Measurements from ENCODE around the gene NHEJ1. TPM values are rescaled to one million over a fixed set of nuclear protein-coding genes. Genes with fewer than 3 reads are reported as not detected.

NHEJ1 gene
- total and polyA plus RNA-seq, 2 of the 13 experiments (the other 11 are each of a cell fraction or from before 2014, with no cell fraction given): 30.0 to 30.7 TPM

DNA sequence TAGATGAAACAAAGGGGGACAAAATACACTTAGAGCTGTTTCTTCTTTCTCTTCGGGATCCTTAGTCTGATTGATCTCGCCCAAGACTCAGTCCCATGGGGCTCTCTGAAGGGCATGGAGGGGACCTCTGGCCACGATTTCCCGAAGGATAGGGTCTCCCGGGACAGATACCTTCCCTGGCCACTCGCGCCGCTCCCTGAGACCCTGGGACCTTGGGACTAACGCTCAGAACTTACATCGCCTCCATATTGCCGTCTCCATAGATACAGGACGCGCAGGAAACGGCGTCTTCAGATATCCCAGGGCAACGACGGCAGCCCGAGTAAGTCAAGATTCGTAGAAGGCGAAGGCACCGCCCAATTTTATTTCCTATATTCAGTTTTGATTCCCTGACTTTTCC lies 119.4 kb downstream of the NHEJ1 start, which contains the start of gene CFAP65 (continued):
- TF ChIP-seq, protein P1, sequence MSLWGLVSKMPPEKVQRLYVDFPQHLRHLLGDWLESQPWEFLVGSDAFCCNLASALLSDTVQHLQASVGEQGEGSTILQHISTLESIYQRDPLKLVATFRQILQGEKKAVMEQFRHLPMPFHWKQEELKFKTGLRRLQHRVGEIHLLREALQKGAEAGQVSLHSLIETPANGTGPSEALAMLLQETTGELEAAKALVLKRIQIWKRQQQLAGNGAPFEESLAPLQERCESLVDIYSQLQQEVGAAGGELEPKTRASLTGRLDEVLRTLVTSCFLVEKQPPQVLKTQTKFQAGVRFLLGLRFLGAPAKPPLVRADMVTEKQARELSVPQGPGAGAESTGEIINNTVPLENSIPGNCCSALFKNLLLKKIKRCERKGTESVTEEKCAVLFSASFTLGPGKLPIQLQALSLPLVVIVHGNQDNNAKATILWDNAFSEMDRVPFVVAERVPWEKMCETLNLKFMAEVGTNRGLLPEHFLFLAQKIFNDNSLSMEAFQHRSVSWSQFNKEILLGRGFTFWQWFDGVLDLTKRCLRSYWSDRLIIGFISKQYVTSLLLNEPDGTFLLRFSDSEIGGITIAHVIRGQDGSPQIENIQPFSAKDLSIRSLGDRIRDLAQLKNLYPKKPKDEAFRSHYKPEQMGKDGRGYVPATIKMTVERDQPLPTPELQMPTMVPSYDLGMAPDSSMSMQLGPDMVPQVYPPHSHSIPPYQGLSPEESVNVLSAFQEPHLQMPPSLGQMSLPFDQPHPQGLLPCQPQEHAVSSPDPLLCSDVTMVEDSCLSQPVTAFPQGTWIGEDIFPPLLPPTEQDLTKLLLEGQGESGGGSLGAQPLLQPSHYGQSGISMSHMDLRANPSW (CRISPR knock-in tag; IDR thresholded peaks at IDR 0.05; ENCODE audit: borderline replicate concordance): no peak
- TF ChIP-seq SOX5 (CRISPR knock-in tag; IDR thresholded peaks at IDR 0.05; ENCODE audit: borderline replicate concordance): no peak

DNA sequence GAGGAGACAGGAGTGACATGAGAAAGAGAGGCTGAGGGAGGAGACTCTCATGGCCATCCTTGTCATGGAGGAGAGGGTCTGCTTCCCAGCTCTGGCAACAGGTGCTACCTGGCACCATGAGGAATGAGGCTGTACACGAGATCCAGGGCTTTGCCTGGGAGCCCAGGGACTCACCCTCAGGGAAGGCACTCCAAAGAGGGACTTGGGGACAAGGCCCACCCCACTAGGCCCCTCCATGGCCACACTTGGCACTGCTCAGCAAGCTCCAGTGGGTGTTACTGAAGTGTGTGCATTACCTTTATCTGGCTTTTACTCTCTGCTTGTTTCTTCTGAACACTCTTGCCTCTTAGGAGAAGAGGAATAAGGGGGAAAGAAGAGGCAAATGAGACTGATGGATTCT lies 122.0 kb downstream of the NHEJ1 start:
- Histone ChIP-seq H3K4me3 (replicated peaks in 1 of 3; ENCODE audit: insufficient read depth in 1 of 3, low read depth in 2 of 3, low read length in 3 of 3) (no peak overlapping the region), H3K36me3 (replicated peaks in 1 of 2; ENCODE audit: control insufficient read depth in 1 of 2, insufficient read depth in 2 of 2, low read length in 2 of 2) (no peaks in the 10 kb centered on the region), H4K20me1 (ENCODE audit: insufficient read depth, low read length) (peaks cover 9% of the 10 kb centered on the region; the same call in 1 of the 2 replicates), H2AFZ (ENCODE audit: low read length) (no peak overlapping the region), H3K79me2 (ENCODE audit: insufficient read depth, low read length) (no peaks in the 10 kb centered on the region), H3K4me2 (ENCODE audit: low read depth, low read length) (no peak overlapping the region), H3K27ac (ENCODE audit: extremely low read length, insufficient read depth, low read length) (no peak overlapping the region), H3K9ac (ENCODE audit: insufficient read depth, low read depth, low read length) (no peak overlapping the region), H3K4me1 (ENCODE audit: insufficient read depth, low read length) (peaks cover 25% of the 10 kb centered on the region), H3K27me3 (ENCODE audit: control insufficient read depth in 1 of 2, insufficient read depth in 2 of 2, low read length in 2 of 2) (peaks cover 5 to 46% of the 10 kb centered on the region in 2 experiments; a peak in 4 of 5 replicates), H3K9me3 (ENCODE audit: low read length) (no peaks in the 10 kb centered on the region)
- in situ Hi-C loops (cut with HindIII; ENCODE audit: extremely low pct_ligation_motif_present, low pct_unique_long_range_greater_than_20kb): no loop called here
- ChIA-PET POLR2A (no interaction called here), CTCF (ENCODE audit: low intra/inter-chr PET ratio, low total read pairs) (no interaction called here)
- ATAC-seq: no peak; the same call in 2 of the 3 replicates
- intact Hi-C loops (cut with micrococcal nuclease; ENCODE audit: unreplicated experiment): no loop called here
- no CpG with 5 or more reads among the region's 1 CpG for WGBS (ENCODE audit: low lambda C conversion rate)
- no peak for FAIRE-seq
- BruUV-seq (replicated peaks): no TSS peak
- no peak for DNase-seq (ENCODE audit: low spot score)
- TF ChIP-seq SNAPC5 (CRISPR knock-in tag; IDR thresholded peaks at IDR 0.05; ENCODE audit: borderline replicate concordance): no peak
- TF ChIP-seq REST (IDR thresholded peaks at IDR 0.05; ENCODE audit: borderline replicate concordance in 1 of 2, low read depth in 1 of 2, low read length in 2 of 2): no peak
- TF ChIP-seq HINFP (CRISPR knock-in tag; IDR thresholded peaks at IDR 0.05; ENCODE audit: low read depth): no peak
- TF ChIP-seq CSRNP2 (CRISPR knock-in tag; conservative IDR thresholded peaks at IDR 0.05; ENCODE audit: low read depth): no peak
- TF ChIP-seq, protein P2, sequence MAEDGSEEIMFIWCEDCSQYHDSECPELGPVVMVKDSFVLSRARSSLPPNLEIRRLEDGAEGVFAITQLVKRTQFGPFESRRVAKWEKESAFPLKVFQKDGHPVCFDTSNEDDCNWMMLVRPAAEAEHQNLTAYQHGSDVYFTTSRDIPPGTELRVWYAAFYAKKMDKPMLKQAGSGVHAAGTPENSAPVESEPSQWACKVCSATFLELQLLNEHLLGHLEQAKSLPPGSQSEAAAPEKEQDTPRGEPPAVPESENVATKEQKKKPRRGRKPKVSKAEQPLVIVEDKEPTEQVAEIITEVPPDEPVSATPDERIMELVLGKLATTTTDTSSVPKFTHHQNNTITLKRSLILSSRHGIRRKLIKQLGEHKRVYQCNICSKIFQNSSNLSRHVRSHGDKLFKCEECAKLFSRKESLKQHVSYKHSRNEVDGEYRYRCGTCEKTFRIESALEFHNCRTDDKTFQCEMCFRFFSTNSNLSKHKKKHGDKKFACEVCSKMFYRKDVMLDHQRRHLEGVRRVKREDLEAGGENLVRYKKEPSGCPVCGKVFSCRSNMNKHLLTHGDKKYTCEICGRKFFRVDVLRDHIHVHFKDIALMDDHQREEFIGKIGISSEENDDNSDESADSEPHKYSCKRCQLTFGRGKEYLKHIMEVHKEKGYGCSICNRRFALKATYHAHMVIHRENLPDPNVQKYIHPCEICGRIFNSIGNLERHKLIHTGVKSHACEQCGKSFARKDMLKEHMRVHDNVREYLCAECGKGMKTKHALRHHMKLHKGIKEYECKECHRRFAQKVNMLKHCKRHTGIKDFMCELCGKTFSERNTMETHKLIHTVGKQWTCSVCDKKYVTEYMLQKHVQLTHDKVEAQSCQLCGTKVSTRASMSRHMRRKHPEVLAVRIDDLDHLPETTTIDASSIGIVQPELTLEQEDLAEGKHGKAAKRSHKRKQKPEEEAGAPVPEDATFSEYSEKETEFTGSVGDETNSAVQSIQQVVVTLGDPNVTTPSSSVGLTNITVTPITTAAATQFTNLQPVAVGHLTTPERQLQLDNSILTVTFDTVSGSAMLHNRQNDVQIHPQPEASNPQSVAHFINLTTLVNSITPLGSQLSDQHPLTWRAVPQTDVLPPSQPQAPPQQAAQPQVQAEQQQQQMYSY (CRISPR knock-in tag; IDR thresholded peaks at IDR 0.05): no peak
- no peak for TF ChIP-seq ELF1 (CRISPR knock-in tag; IDR thresholded peaks at IDR 0.05)

Data from HepG2 (cell line).